HEK293T (cell line): ENCODE measurements around the gene MON1B.
A peak's percentile ranks its signal among the peaks of the same experiment; 100 is the strongest.

Experiments used
- CTCF ChIA-PET: fragments of 350-600 bp; formaldehyde crosslinking; extraction: SDS; loops from one replicate; lab custom pipeline; 2021; ENCODE audit warnings: antibody characterized with exemption, inconsistent platforms; lab: Yijun Ruan, JAX
- POLR2A ChIA-PET: fragments of 350-600 bp; formaldehyde crosslinking; extraction: SDS; loops from one replicate; lab custom pipeline; 2020; ENCODE audit warnings: antibody characterized with exemption, inconsistent platforms; lab: Yijun Ruan, JAX
- DNase-seq: peaks from one replicate; pipeline ENCODE4 v3.0.0; 2012; ENCODE audit warnings: mixed read lengths; ENCODE audit errors: extremely low spot score
- ARNT ChIP-seq: fragments of 450-650 bp; IDR thresholded peaks from 2 replicates; pipeline ENCODE4 v1.6.1; 2017; ENCODE audit warnings: mild to moderate bottlenecking
- BHLHE40 ChIP-seq: fragments of 450-650 bp; IDR thresholded peaks from 2 replicates; pipeline ENCODE4 v1.6.1; 2016; ENCODE audit warnings: mild to moderate bottlenecking, moderate library complexity, borderline replicate concordance
- CTBP1 ChIP-seq: fragments of 450-650 bp; IDR thresholded peaks from 2 replicates; pipeline ENCODE4 v1.6.1; 2016; ENCODE audit warnings: borderline replicate concordance
- ELF4 ChIP-seq: fragments of 450-650 bp; IDR thresholded peaks from 2 replicates; pipeline ENCODE4 v1.6.1; 2017; ENCODE audit warnings: antibody characterized with exemption
- FOXA1 ChIP-seq: fragments of 450-650 bp; IDR thresholded peaks from 2 replicates; pipeline ENCODE4 v1.6.1; 2016; ENCODE audit warnings: mild to moderate bottlenecking
- FOXK2 ChIP-seq: fragments of 450-650 bp; IDR thresholded peaks from 2 replicates; pipeline ENCODE4 v1.6.1; 2016; ENCODE audit warnings: mild to moderate bottlenecking
- FOXM1 ChIP-seq: fragments of 450-650 bp; IDR thresholded peaks from 2 replicates; pipeline ENCODE4 v1.6.1; 2017; ENCODE audit warnings: mild to moderate bottlenecking, borderline replicate concordance
- HDGF ChIP-seq: fragments of 450-650 bp; IDR thresholded peaks from 2 replicates; pipeline ENCODE4 v1.6.1; 2017; ENCODE audit warnings: antibody characterized with exemption, borderline replicate concordance
- L3MBTL2 ChIP-seq: fragments of 450-650 bp; conservative IDR thresholded peaks from 2 replicates; pipeline ENCODE4 v1.6.1; 2016; ENCODE audit warnings: mild to moderate bottlenecking
- LEF1 ChIP-seq: fragments of 450-650 bp; IDR thresholded peaks from 2 replicates; pipeline ENCODE4 v1.6.1; 2017; ENCODE audit warnings: mild to moderate bottlenecking, borderline replicate concordance
- NFRKB ChIP-seq: fragments of 450-650 bp; IDR thresholded peaks from 2 replicates; pipeline ENCODE4 v1.6.1; 2016; ENCODE audit warnings: mild to moderate bottlenecking, moderate library complexity
- PKNOX1 ChIP-seq: fragments of 450-650 bp; IDR thresholded peaks from 2 replicates; pipeline ENCODE4 v1.6.1; 2016
- SP1 ChIP-seq: fragments of 450-650 bp; IDR thresholded peaks from 2 replicates; pipeline ENCODE4 v1.6.1; 2017
- SUZ12 ChIP-seq: fragments of 450-650 bp; IDR thresholded peaks from 2 replicates; pipeline ENCODE4 v1.6.1; 2016; ENCODE audit warnings: mild to moderate bottlenecking
- TARDBP ChIP-seq: fragments of 450-650 bp; IDR thresholded peaks from 2 replicates; pipeline ENCODE4 v1.6.1; 2016
- ZNF384 ChIP-seq: fragments of 450-650 bp; IDR thresholded peaks from 2 replicates; pipeline ENCODE4 v1.6.1; 2016

The MON1B gene

GRCh38 chr16:77223184-77223583, 32.2 kb downstream of the MON1B start:
- TF ChIP-seq FOXK2 (no peak), BHLHE40 (no peak)

GRCh38 chr16:77225182-77225581, 34.2 kb downstream of the MON1B start:
- CTCF ChIA-PET, result no interaction called here

More at GRCh38 chr16:77223184-77223583, 32.2 kb downstream of the MON1B start:
- DNase-seq, result peak; percentile 58
- ChIA-PET POLR2A (interaction anchor here (1.4 kb wide), 1 partner anchor 33 kb away, joined by 4 read pairs; the partner anchor contains the start of gene MON1B), CTCF (interaction anchor here (0.6 to 1.5 kb wide), 2 partner anchors 9 to 1939 kb away, joined by 4 read pairs; no protein-coding TSS in a partner anchor)

GRCh38 chr16:77227745-77228144, 36.8 kb downstream of the MON1B start:
- no peak for DNase-seq
- TF ChIP-seq NFRKB (no peak), SP1 (no peak), ARNT (no peak), SUZ12 (no peak), BHLHE40 (no peak), PKNOX1 (no peak), L3MBTL2 (no peak), LEF1 (no peak), ZNF384 (no peak), FOXK2 (no peak), HDGF (no peak)
- CTCF ChIA-PET, result no interaction called here
- POLR2A ChIA-PET, result interaction anchor here (1.6 kb wide), 1 partner anchor 15 kb away, joined by 4 read pairs; no protein-coding TSS in a partner anchor

More at GRCh38 chr16:77225182-77225581, 34.2 kb downstream of the MON1B start:
- no peak for TF ChIP-seq PKNOX1
- POLR2A ChIA-PET, result no interaction called here
- no peak for DNase-seq

- no peak for DNase-seq
- ChIA-PET CTCF (interaction anchor here (1.7 kb wide), 1 partner anchor 354 kb away, joined by 4 read pairs; no protein-coding TSS in a partner anchor), POLR2A (interaction anchor here (1.2 to 1.5 kb wide), 2 partner anchors 10 to 40 kb away, joined by 3 to 5 read pairs; partner anchors contain the start of gene MON1B)
- TF ChIP-seq FOXM1 (no peak), HDGF (no peak), ZNF384 (no peak), ELF4 (no peak), ARNT (no peak), LEF1 (no peak), SP1 (no peak), TARDBP (no peak), SUZ12 (no peak), PKNOX1 (no peak), FOXK2 (no peak), CTBP1 (no peak), FOXA1 (no peak), L3MBTL2 (no peak), NFRKB (no peak)
Measured at GRCh38 chr16:77231047-77231446, 40.1 kb downstream of the MON1B start.

GRCh38 chr16:77233799-77234519, 43.0 kb downstream of the MON1B start:
- POLR2A ChIA-PET, result no interaction called here
- no peak for TF ChIP-seq NFRKB
- no peak for TF ChIP-seq ZNF384
- CTCF ChIA-PET, result interaction anchor here (1.3 to 2.2 kb wide), 2 partner anchors 350 to 368 kb away, joined by 3 to 8 read pairs; no protein-coding TSS in a partner anchor
- DNase-seq, result no peak

- ChIA-PET POLR2A (no interaction called here), CTCF (interaction anchor here (0.6 to 2.2 kb wide), 3 partner anchors 218 to 367 kb away, joined by 3 to 8 read pairs (median 3); no protein-coding TSS in a partner anchor)
- TF ChIP-seq LEF1 (no peak), HDGF (no peak), ZNF384 (no peak), CTBP1 (no peak), ARNT (no peak), FOXK2 (no peak), SP1 (no peak), TARDBP (no peak), NFRKB (no peak), BHLHE40 (no peak), SUZ12 (no peak), PKNOX1 (no peak), ELF4 (no peak)
- no peak for DNase-seq
Measured at GRCh38 chr16:77234611-77235010, 43.6 kb downstream of the MON1B start.
